Muscle of back (tissue), 11 donors: ENCODE measurements around the gene CCDC85C. TPM values are rescaled to one million over a fixed set of nuclear protein-coding genes. Genes with fewer than 3 reads are reported as not detected.

Experiments
- DNase-seq, 3 donors: peaks; one replicate each; pipeline versions ENCODE4 v3.0.0 to v3.0.0-alpha.2; 2013
- polyA plus RNA-seq, 10 donors: library from polyadenylated mRNA; unstranded; fragments of 120-200 nt; gene quantifications; one replicate each; pipeline ENCODE4 v1.2.1, GENCODE V29; 2013; ENCODE audit not compliant: insufficient read length in 10 of 10

CCDC85C gene
- polyA plus RNA-seq, 10 donors = 3.1 to 6.4 (median 4.3) TPM

- DNase-seq = no peak
These were observed 13.1 kb downstream of the CCDC85C start for GRCh38 chr14:99590746-99591555.

GRCh38 chr14:99589651-99590530 is 14.1 kb downstream of the CCDC85C start:
- DNase-seq = no peak

GRCh38 chr14:99589031-99589441 is 15.0 kb downstream of the CCDC85C start:
- DNase-seq = no peak

GRCh38 chr14:99587460-99588278 is 16.3 kb downstream of the CCDC85C start:
- no peak for DNase-seq

- DNase-seq = no peak
These were observed 17.1 kb downstream of the CCDC85C start for GRCh38 chr14:99586761-99587459.

GRCh38 chr14:99586054-99586760 is 17.8 kb downstream of the CCDC85C start:
- no peak for DNase-seq

GRCh38 chr14:99584823-99585222 is 19.2 kb downstream of the CCDC85C start:
- DNase-seq = no peak

- no peak for DNase-seq
These were observed 22.1 kb downstream of the CCDC85C start for GRCh38 chr14:99581938-99582337.

GRCh38 chr14:99581374-99581773 is 22.6 kb downstream of the CCDC85C start:
- no peak for DNase-seq

- DNase-seq = peak in 1 of 3 donors; percentile 82
These were observed 24.0 kb downstream of the CCDC85C start for GRCh38 chr14:99579903-99580571.

- no peak for DNase-seq
These were observed 24.7 kb downstream of the CCDC85C start for GRCh38 chr14:99579120-99579836.

GRCh38 chr14:99578541-99579101 is 25.4 kb downstream of the CCDC85C start:
- peak in 1 of 3 donors; percentile 43 for DNase-seq

GRCh38 chr14:99576761-99577705 is 27.0 kb downstream of the CCDC85C start:
- DNase-seq = no peak

GRCh38 chr14:99576304-99576703 is 27.7 kb downstream of the CCDC85C start:
- DNase-seq = no peak

- DNase-seq = no peak
These were observed 28.7 kb downstream of the CCDC85C start for GRCh38 chr14:99575043-99576023.

GRCh38 chr14:99574099-99574880 is 29.7 kb downstream of the CCDC85C start:
- peak; percentile 40 to 78 (median 76) for DNase-seq
